ENCODE measurements around the gene HOGA1.

The HOGA1 gene

GRCh38 chr10:97547271-97547600 is 37.0 kb upstream of the HOGA1 start:
- no peaks in the 10 kb centered on the region for H3K27me3 ChIP-seq (replicated peaks; ENCODE audit: control insufficient read depth, insufficient read depth, low read length)
- TF ChIP-seq, protein P1, sequence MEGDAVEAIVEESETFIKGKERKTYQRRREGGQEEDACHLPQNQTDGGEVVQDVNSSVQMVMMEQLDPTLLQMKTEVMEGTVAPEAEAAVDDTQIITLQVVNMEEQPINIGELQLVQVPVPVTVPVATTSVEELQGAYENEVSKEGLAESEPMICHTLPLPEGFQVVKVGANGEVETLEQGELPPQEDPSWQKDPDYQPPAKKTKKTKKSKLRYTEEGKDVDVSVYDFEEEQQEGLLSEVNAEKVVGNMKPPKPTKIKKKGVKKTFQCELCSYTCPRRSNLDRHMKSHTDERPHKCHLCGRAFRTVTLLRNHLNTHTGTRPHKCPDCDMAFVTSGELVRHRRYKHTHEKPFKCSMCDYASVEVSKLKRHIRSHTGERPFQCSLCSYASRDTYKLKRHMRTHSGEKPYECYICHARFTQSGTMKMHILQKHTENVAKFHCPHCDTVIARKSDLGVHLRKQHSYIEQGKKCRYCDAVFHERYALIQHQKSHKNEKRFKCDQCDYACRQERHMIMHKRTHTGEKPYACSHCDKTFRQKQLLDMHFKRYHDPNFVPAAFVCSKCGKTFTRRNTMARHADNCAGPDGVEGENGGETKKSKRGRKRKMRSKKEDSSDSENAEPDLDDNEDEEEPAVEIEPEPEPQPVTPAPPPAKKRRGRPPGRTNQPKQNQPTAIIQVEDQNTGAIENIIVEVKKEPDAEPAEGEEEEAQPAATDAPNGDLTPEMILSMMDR (IDR thresholded peaks at IDR 0.05; ENCODE audit: insufficient read depth, low read length, poor library complexity, severe bottlenecking), result no peak
- H3K36me3 ChIP-seq (ENCODE audit: control insufficient read depth, insufficient read depth, low read length), result no peaks in the 10 kb centered on the region
- no peak overlapping the region for H3K4me3 ChIP-seq (replicated peaks; ENCODE audit: low read depth, low read length)
- no peak for DNase-seq (ENCODE audit: extremely low read depth, insufficient read length)

DNA sequence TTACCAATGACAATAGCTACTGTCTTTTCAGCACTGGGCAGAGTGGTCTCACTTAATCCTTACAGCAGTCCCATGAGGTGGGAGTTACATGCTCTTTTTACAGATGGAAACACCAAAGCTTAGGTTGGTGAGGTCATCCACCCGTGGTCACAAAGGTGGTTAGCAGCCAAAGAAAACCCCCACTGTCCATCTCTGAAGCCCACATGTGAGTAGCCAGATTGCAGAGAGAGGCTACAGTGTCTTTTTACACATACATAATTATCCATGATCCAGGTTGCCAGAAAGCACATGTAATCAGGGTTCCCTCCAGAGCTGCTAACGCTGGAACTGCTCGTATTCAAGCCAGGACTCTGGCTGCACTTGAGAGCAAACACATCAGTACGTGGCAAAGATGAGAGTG is 36.2 kb upstream of the HOGA1 start:
- Histone ChIP-seq H3K27me3 (replicated peaks; ENCODE audit: control insufficient read depth, insufficient read depth, low read length) (no peaks in the 10 kb centered on the region), H3K4me3 (replicated peaks; ENCODE audit: low read depth, low read length) (no peak overlapping the region), H3K36me3 (ENCODE audit: control insufficient read depth, insufficient read depth, low read length) (no peaks in the 10 kb centered on the region)
- TF ChIP-seq, protein P1 (IDR thresholded peaks at IDR 0.05; ENCODE audit: insufficient read depth, low read length, poor library complexity, severe bottlenecking), result no peak
- no peak for DNase-seq (ENCODE audit: extremely low read depth, insufficient read length)

DNA sequence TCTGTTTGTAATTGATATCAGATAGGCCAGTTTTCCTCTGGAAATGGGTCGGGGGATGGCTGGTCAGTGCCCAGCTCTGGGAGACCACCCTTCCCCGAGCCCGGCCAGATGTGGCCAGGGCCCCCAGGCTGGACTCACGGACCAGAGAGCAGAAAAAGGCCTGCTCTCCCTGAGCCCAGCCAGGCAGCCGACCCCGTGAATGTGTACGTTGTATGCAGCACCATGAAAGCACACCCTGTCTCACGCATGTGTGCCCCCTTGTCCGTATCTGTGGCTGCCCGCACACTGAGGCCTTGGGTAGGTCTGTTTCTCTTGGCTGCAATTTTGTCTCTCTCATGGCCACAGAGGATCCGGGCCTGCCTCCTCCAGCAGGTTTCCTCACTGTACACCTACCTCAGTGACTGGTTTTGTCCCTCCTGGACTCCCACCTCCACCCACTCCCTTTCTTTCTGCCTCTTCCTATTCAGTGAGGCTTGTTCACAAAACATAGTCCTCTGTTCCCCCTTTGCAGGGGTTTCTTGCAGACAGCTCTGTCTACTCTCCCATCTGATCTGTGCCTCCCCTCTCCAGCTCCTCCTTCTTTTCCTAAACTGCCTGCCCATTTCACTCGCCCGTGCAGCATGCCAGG is 35.2 kb upstream of the HOGA1 start:
- Histone ChIP-seq H3K4me3 (replicated peaks; ENCODE audit: low read depth, low read length) (no peak overlapping the region), H3K36me3 (ENCODE audit: control insufficient read depth, insufficient read depth, low read length) (no peaks in the 10 kb centered on the region), H3K27me3 (replicated peaks; ENCODE audit: control insufficient read depth, insufficient read depth, low read length) (no peaks in the 10 kb centered on the region)
- TF ChIP-seq, protein P1 (IDR thresholded peaks at IDR 0.05; ENCODE audit: insufficient read depth, low read length, poor library complexity, severe bottlenecking), result no peak
- DNase-seq (ENCODE audit: extremely low read depth, insufficient read length), result no peak

DNA sequence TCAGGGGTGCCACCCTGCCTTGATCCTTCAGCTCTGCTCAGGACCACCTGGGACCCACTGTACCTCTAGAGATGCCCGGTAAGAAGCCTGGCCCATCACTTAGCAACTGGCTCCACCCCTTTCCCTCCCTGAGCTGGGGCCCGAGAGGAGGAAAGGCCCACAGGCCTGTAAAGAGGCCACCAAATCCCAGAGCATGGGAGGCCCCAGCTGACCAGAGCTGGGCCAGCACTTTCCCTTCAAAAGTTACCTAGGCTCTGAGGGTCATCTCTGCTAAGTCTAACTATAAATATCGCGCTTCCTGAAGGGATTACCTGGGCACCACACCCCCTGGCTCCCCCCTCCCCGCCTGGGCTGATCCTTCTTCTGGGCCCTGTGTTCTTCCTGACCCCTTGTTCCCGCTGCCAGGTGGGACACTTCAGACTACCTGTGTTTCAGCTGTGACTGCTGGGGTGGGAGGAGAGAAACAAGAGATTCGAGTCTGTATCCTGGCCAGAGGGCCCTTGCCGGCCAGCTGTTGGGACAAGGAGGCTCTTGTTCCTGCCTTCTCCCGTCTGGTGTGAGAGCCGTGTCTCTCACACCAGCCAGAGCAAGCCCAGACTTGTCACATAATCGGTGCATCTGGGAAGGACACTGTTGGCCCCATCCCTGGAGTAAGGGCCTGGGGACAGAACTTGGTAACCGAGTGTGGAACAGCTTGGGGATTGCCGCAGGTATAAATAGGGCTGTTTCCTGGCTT is 34.4 kb upstream of the HOGA1 start:
- no peaks in the 10 kb centered on the region for H3K27me3 ChIP-seq (replicated peaks; ENCODE audit: control insufficient read depth, insufficient read depth, low read length)
- TF ChIP-seq, protein P1 (IDR thresholded peaks at IDR 0.05; ENCODE audit: insufficient read depth, low read length, poor library complexity, severe bottlenecking), result no peak
- DNase-seq (ENCODE audit: extremely low read depth, insufficient read length), result no peak
- H3K4me3 ChIP-seq (replicated peaks; ENCODE audit: low read depth, low read length), result no peak overlapping the region
- H3K36me3 ChIP-seq (ENCODE audit: control insufficient read depth, insufficient read depth, low read length), result no peaks in the 10 kb centered on the region

GRCh38 chr10:97550336-97551149 is 33.6 kb upstream of the HOGA1 start:
- Histone ChIP-seq H3K27me3 (replicated peaks; ENCODE audit: control insufficient read depth, insufficient read depth, low read length) (no peaks in the 10 kb centered on the region), H3K36me3 (ENCODE audit: control insufficient read depth, insufficient read depth, low read length) (no peaks in the 10 kb centered on the region), H3K4me3 (replicated peaks; ENCODE audit: low read depth, low read length) (no peak overlapping the region)
- TF ChIP-seq, protein P1 (IDR thresholded peaks at IDR 0.05; ENCODE audit: insufficient read depth, low read length, poor library complexity, severe bottlenecking), result no peak
- no peak for DNase-seq (ENCODE audit: extremely low read depth, insufficient read length)
